A673 (cell line): ENCODE results near the gene PUS7. TPM values are rescaled to one million over a fixed set of nuclear protein-coding genes. Genes with fewer than 3 reads are reported as not detected.
"Not testable (repeated sequence)": the region's sequence is repeated elsewhere in the genome, so short reads cannot be mapped to it uniquely, and the experiment has no call there.

Experiments used
- BruUV-seq: library from RNA; stranded (reverse); fragments of 400-500 nt; replicated peaks from 2 replicates; lab custom pipeline; 2021; lab: Mats Ljungman, UMichigan
- CTCF ChIA-PET: fragments of 300-600 bp; sonication (Branson Sonifier 250); formaldehyde crosslinking; loops from one replicate; lab custom pipeline; 2022; ENCODE audit warnings: antibody characterized with exemption; lab: Charles Lee
- POLR2A ChIA-PET: fragments of 300-600 bp; sonication (Branson Sonifier 250); formaldehyde crosslinking; loops from one replicate; lab custom pipeline; 2022; ENCODE audit warnings: antibody characterized with exemption; ENCODE audit not compliant: low non-redundant PET; lab: Charles Lee
- DNase-seq: peaks from one replicate; pipeline ENCODE4 v3.0.0-alpha.2; 2015; ENCODE audit warnings: low spot score
- H3K27ac ChIP-seq: fragments of 200-600 bp; sonication (generic); 2 replicates; pipeline ENCODE4 v1.5.1; 2016; ENCODE audit warnings: mixed run types, low read depth, mild to moderate bottlenecking, mixed read lengths, antibody characterized with exemption, low read length; ENCODE audit not compliant: poor library complexity, severe bottlenecking
- H3K27me3 ChIP-seq: fragments of 200-600 bp; sonication (generic); replicated peaks from 2 replicates; pipeline ENCODE4 v1.6.1; 2017; ENCODE audit warnings: mixed run types, low read depth, mild to moderate bottlenecking, mixed read lengths, antibody characterized with exemption, low read length; ENCODE audit not compliant: insufficient read depth, poor library complexity
- H3K36me3 ChIP-seq: fragments of 200-600 bp; sonication (generic); 2 replicates; pipeline ENCODE4 v1.6.1; 2016; ENCODE audit warnings: mixed run types, mild to moderate bottlenecking, mixed read lengths, antibody characterized with exemption, low read length; ENCODE audit not compliant: insufficient read depth, poor library complexity, severe bottlenecking
- H3K4me1 ChIP-seq: fragments of 200-600 bp; sonication (generic); 2 replicates; pipeline ENCODE4 v1.6.1; 2017; ENCODE audit warnings: mixed run types, mild to moderate bottlenecking, mixed read lengths, antibody characterized with exemption, low read length; ENCODE audit not compliant: insufficient read depth, poor library complexity, severe bottlenecking
- H3K4me3 ChIP-seq: fragments of 200-600 bp; sonication (generic); 2 replicates; pipeline ENCODE4 v1.5.1; 2016; ENCODE audit warnings: low read depth, mixed run types, mild to moderate bottlenecking, mixed read lengths, low read length; ENCODE audit not compliant: poor library complexity, severe bottlenecking
- H3K9me3 ChIP-seq: fragments of 200-600 bp; sonication (generic); 2 replicates; pipeline ENCODE4 v1.6.1; 2016; ENCODE audit warnings: mixed run types, low read depth, mild to moderate bottlenecking, mixed read lengths, antibody characterized with exemption, low read length; ENCODE audit not compliant: poor library complexity, severe bottlenecking
- CTCF ChIP-seq: fragments of 300-800, 200-600 bp; sonication (generic); conservative IDR thresholded peaks from 2 replicates; pipeline ENCODE4 v1.5.1; 2017; ENCODE audit warnings: low read depth, mild to moderate bottlenecking, antibody characterized with exemption, low read length, moderate library complexity, mixed read lengths
- EZH2 ChIP-seq: fragments of 200-600 bp; sonication (generic); IDR thresholded peaks from 2 replicates; pipeline ENCODE4 v1.6.1; 2017; ENCODE audit warnings: borderline replicate concordance, low read depth, mild to moderate bottlenecking, mixed read lengths, antibody characterized with exemption, low read length; ENCODE audit not compliant: poor library complexity, severe bottlenecking
- intact Hi-C: fragments of 100-400 bp; cut with micrococcal nuclease; formaldehyde crosslinking; loops from one replicate; pipeline ENCODE4 v1.10.0; 2022; ENCODE audit not compliant: unreplicated experiment
- total RNA-seq: library from RNA; stranded (reverse); gene quantifications from 2 replicates; pipeline ENCODE4 v1.2.3, GENCODE V29; 2021

Gene PUS7
- total RNA-seq, 1 experiment from 2014 or later, result 40.8 TPM

- Histone ChIP-seq H3K4me3 (no peak overlapping the region), H3K9me3 (no peaks in the 10 kb centered on the region), H3K4me1 (peaks cover 37% of the 10 kb centered on the region), H3K27me3 (no peaks in the 10 kb centered on the region), H3K36me3 (no peaks in the 10 kb centered on the region), H3K27ac (no peak overlapping the region)
- ChIA-PET POLR2A (no interaction called here), CTCF (interaction anchor here (1.2 kb wide), 1 partner anchor 48 kb away, joined by 8 read pairs; no protein-coding TSS in a partner anchor)
- DNase-seq, result no peak
- intact Hi-C loops, result no loop called here
- no TSS peak for BruUV-seq
- TF ChIP-seq CTCF (no peak), EZH2 (no peak)
These were observed 71.8 kb downstream of the PUS7 start for GRCh38 chr7:105450177-105450861.

- CTCF ChIA-PET, result no interaction called here
- H3K27me3 ChIP-seq, result no peaks in the 10 kb centered on the region
- H3K4me1 ChIP-seq, result peaks cover 18% of the 10 kb centered on the region
- no peak overlapping the region for H3K4me3 ChIP-seq
- POLR2A ChIA-PET, result interaction anchor here (0.7 kb wide), 1 partner anchor 9 kb away, joined by 3 read pairs; no protein-coding TSS in a partner anchor
- H3K27ac ChIP-seq, result no peak overlapping the region
- no peak for DNase-seq
- no peak for TF ChIP-seq CTCF
- no peak for TF ChIP-seq EZH2
- intact Hi-C loops, result no loop called here
- BruUV-seq, result no TSS peak
- no peaks in the 10 kb centered on the region for H3K9me3 ChIP-seq
- H3K36me3 ChIP-seq, result no peaks in the 10 kb centered on the region
These were observed 73.9 kb downstream of the PUS7 start for GRCh38 chr7:105448181-105448580.

- no TSS peak for BruUV-seq
- ChIA-PET CTCF (no interaction called here), POLR2A (no interaction called here)
- no peaks in the 10 kb centered on the region for H3K9me3 ChIP-seq
- no peak overlapping the region for H3K27ac ChIP-seq
- H3K36me3 ChIP-seq, result no peaks in the 10 kb centered on the region
- no peak for DNase-seq
- H3K4me1 ChIP-seq, result no peaks in the 10 kb centered on the region
- no peak overlapping the region for H3K4me3 ChIP-seq
- no peaks in the 10 kb centered on the region for H3K27me3 ChIP-seq
- intact Hi-C loops, result no loop called here
- TF ChIP-seq CTCF, result no peak
- no peak for TF ChIP-seq EZH2
These were observed 77.6 kb downstream of the PUS7 start for GRCh38 chr7:105444342-105444987.

- CTCF ChIA-PET, BruUV-seq, H3K4me3 ChIP-seq, DNase-seq, H3K9me3 ChIP-seq, intact Hi-C loops, H3K4me1 ChIP-seq, H3K27me3 ChIP-seq, H3K36me3 ChIP-seq, H3K27ac ChIP-seq: not testable (repeated sequence)
- POLR2A ChIA-PET, result interaction anchor here (0.7 kb wide), 1 partner anchor 705 kb away, joined by 9 read pairs; no protein-coding TSS in a partner anchor
These were observed 79.9 kb downstream of the PUS7 start for GRCh38 chr7:105442214-105442613.
